HG02763 (cell line): Measurements from ENCODE around the gene KIF12.

Experiments used
- ATAC-seq: cut with Tn5 transposase; IDR thresholded peaks from one replicate; pipeline ENCODE4 v1.9.1; 2021; ENCODE audit warnings: mild to moderate bottlenecking, moderate library complexity; ENCODE audit not compliant: unreplicated experiment

The KIF12 gene

DNA sequence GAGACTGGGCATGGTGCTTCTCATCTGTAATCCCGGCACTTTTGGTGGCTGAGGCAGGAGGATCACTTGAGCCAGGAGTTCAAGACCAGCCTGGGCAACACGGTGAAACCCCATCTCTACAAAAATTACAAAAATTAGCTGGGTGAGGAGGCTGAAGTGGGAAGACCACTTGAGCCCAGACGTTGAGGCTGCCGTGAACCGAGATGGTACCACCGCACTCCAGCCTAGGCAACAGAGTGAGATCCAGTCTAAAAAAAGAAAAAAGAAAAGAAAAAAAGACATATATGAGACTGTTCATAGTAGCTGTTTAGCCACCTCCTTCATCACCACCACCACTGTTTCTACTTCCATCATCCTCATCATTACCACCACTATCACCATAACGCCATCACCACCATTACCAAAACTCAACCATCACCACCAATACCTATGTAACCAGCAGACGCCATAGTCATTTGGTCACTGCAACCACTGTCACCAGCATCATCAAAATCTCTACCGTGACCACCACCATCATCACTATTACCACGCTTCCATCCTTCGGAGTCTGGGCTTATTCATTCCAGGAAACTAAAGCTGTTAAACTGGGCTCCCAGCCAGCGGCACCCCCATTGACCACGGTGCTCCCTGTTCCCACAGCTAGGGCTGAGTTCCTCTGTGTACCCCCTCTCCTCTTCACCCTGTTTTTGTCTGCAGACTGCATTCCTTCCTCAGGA, 8.4 kb upstream of the KIF12 start:
- ATAC-seq = no peak

DNA sequence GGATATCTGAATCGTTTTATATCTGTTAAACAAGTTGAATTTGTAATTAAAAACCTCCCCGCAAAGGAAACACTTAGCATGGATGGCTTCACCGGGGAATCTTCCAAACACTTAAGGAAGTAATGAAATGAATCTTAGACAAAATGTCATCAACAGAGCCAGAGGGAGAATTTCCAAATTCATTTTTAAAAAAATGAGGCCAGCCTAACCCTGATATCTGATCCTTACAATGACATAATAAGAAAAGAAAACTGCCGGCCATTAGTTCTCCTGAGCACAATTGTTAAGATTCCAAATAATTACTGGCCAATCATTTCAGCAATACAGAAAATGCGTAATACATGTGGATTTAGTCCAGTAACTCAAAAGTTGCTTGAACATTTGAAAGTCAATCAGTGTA, 6.1 kb upstream of the KIF12 start:
- no peak for ATAC-seq

- no peak for ATAC-seq
Measured at GRCh38 chr9:114102484-114102883, 3.4 kb upstream of the KIF12 start.

GRCh38 chr9:114100536-114100935, 1.4 kb upstream of the KIF12 start:
- ATAC-seq = no peak

GRCh38 chr9:114099669-114100270, 678 bp upstream of the KIF12 start:
- no peak for ATAC-seq

DNA sequence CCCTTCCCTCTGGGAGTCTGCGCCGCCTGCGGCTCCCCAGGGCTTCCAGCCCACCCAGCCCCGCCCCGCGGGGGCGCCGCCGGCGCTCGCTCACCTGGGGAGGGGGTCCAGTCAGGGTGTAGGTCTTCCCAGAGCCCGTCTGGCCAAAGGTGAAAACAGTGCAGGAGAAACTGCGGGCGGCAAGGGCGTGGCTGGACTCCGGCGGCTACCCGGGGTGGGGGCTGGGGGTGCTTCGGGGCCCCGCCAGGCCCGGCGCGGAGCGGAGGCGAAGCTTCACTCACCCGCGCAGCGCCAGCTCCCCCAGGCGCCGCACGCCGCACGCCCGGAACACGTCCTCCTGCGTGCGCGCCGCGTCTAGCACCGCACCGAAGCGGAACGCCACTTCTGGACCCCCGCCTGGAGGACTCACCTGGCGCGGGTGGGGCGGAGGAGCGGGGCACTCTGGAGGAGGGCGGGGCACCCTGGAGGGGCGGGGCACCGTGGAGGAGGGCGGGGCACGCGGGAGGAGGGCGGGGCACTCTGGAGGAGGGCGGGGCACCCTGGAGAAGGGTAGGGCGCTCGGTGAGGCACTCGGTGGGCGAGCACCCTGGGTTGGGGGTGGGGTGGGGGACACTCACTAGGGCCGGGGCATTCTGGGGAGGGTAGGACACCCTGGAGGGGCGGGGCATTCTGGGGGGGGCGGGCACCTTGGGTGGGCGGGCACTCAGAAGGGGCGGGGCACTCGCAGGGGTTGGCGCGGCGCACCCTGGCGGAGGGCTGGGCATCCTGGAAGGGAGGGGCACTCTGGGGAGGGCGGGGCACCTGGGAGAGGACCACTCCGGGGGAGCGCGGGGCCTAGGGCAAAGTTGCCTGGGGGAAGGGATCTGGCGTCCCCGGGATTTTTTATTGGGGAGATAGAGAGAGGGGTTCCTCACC, 814 bp downstream of the KIF12 start:
- no peak for ATAC-seq

DNA sequence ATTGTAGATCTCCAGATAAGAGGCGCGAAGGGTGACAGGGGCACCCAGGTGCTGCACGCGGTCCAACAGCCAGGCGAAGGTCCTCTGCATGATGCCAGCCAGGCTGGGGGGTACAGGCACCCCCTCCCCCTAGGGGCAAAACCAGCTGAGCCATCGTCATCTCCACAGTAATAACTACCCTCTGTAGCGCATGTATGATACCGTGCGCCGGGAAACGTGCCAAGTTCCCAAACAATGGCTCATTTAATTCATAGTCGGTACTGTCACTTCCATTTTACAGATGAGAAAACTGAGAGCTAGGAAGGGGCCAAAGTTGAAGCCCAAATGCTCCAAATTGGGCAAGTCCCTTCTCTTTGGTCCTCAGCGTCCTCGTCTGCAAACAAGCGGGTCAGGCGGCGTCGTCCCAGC, 1.5 kb downstream of the KIF12 start:
- no peak for ATAC-seq

GRCh38 chr9:114096866-114097612, 2.1 kb downstream of the KIF12 start:
- ATAC-seq = no peak

GRCh38 chr9:114096041-114096511, 3.0 kb downstream of the KIF12 start:
- no peak for ATAC-seq

- no peak for ATAC-seq
Measured at GRCh38 chr9:114094971-114095370, 4.1 kb downstream of the KIF12 start.

DNA sequence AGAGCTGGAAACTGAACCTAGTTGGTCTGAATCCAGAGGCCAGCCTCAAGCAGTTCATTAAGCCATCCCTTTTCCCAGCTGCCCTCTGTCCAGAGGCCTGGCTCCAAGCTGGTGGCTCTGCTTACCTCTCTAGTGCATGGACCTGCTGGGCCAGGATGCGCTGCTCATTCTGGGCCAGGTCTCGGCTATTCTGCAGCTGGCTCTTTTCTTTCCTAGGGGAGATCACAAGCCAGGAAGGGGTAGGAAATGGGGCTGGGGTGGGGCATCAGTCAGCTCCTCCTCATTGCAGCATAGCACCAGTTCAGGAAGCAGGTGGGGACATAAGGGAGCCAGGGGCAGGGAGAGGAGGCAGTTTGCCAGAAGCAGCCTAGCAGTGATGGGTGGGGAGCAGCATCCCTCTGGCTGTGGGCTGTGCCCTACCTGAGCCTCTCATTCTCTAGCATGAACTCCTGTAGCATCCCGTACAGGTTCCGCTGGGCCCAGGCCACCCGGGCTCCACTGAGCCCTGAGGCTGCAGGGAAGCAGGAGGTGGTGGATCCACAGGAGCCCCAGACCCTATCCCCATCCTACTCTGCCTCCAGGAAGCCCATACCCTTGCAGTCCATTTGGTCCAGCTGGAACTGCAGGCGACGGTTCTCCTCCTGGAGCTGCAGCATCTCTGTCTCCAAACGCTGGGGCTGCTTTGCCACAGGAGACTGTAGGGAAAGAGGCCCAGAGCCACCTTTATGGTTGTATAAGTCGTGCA, 5.2 kb downstream of the KIF12 start:
- no peak for ATAC-seq

DNA sequence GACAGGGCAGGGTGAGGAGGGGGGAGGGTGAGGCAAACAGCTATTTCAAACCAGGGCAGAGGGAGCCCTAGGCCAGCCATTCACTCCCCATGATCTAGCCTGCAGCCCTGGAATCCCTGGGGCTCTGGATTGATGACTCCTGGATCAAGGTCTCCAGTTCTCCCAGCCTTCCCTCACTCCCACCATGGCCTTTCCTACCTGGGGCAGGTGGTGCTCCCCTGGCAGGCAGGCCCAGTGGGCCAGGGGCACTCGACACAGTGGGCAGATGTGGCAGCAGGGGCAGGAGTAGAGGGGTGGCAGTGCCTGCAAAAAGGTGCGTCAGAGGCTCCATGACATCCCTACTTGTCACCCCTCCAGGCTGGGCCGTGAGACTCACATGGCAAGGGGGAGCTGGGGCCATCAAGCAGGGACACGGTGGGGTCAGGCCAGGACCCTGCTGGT, 6.0 kb downstream of the KIF12 start:
- ATAC-seq = no peak

DNA sequence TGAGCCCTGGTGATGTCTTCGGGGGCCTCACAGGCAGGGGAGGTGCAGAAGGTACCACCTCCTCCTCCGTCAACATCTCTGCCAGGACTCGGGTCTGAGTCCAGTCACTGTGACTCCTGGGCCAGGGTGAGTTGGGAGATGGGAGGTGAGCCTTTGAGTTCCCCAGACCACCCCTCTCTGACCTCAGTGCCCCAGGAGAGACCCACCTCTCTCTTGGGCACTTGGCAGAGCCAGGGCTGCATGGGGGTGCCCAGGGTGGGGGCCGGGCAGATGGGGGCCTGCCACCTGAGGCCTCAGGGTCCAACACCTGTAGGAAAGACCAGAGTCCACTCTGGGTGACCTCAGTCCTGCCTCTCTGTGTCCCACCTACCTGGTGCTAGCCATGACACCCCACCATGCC, 6.8 kb downstream of the KIF12 start:
- ATAC-seq = no peak

GRCh38 chr9:114091711-114092110, 7.4 kb downstream of the KIF12 start:
- no peak for ATAC-seq

DNA sequence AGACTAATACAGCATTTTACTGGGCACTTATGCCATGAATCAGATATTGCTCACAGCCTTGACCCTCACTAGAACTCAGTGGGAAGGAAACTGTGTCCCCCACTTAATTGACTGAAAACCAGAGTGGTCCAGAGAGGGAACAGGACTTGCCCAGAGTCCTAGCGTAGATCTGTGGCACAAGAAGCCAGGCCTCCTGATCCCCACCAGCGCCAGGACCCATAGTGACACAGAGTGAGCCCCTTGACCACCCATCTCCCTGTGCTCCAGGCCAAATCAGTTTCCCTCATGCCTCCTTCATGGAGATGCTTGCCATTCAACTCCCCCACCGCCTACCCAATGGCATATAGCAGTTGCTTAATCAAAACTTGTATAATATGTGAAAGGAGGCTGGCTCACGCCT, 8.3 kb downstream of the KIF12 start:
- no peak for ATAC-seq

GRCh38 chr9:114089206-114089840, 9.8 kb downstream of the KIF12 start:
- ATAC-seq = no peak

GRCh38 chr9:114088571-114089170, 10.4 kb downstream of the KIF12 start:
- ATAC-seq = no peak

DNA sequence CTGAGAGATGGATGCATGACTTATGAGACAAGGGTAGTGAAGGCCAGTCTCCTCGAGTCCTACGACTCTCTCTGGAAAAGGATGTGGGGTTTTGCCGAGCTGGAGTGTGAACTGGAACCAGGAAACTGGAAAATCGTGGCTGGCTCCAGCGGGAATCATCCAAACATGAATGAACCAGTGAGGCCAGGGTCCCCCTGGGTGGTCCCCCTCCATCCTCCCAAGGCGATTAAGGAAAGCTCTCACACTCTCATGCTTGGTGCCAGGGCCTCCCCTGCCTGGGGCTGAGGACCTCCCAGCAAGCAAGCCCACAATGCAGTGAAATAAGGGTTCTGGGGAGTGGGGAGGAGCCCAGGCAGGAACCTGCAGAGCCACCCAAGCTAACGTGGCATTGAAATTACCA, 11.4 kb downstream of the KIF12 start:
- ATAC-seq = no peak

DNA sequence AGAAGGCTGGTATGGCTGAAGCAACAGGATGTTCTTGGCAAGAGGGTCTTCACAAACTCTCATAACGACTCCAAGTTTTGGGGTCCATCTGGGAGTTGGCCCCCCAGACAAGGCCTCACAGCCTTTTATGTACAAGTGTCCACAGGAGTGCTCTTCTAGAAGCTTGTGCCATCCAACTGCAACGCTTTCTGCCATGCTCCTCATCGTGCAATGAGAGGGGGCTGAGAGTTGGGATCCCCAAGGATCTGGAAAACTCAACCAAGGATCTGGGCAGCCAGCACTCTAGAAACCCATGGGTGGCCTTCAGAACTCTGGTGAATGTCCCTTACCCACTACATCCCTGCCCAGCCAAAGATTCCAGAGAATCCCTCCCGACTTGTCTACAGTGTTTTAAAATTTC, 12.5 kb downstream of the KIF12 start:
- ATAC-seq = no peak
